ENCODE data around the gene ERAP2. TPM values are rescaled to one million over a fixed set of nuclear protein-coding genes. Genes with fewer than 3 reads are reported as not detected.

Gene ERAP2, protein sequence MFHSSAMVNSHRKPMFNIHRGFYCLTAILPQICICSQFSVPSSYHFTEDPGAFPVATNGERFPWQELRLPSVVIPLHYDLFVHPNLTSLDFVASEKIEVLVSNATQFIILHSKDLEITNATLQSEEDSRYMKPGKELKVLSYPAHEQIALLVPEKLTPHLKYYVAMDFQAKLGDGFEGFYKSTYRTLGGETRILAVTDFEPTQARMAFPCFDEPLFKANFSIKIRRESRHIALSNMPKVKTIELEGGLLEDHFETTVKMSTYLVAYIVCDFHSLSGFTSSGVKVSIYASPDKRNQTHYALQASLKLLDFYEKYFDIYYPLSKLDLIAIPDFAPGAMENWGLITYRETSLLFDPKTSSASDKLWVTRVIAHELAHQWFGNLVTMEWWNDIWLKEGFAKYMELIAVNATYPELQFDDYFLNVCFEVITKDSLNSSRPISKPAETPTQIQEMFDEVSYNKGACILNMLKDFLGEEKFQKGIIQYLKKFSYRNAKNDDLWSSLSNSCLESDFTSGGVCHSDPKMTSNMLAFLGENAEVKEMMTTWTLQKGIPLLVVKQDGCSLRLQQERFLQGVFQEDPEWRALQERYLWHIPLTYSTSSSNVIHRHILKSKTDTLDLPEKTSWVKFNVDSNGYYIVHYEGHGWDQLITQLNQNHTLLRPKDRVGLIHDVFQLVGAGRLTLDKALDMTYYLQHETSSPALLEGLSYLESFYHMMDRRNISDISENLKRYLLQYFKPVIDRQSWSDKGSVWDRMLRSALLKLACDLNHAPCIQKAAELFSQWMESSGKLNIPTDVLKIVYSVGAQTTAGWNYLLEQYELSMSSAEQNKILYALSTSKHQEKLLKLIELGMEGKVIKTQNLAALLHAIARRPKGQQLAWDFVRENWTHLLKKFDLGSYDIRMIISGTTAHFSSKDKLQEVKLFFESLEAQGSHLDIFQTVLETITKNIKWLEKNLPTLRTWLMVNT
- 1.2 to 1.3 TPM (median 1.2 TPM) in 5 replicates for total RNA-seq (2022; extraction: Qiagen RNA extraction)

DNA sequence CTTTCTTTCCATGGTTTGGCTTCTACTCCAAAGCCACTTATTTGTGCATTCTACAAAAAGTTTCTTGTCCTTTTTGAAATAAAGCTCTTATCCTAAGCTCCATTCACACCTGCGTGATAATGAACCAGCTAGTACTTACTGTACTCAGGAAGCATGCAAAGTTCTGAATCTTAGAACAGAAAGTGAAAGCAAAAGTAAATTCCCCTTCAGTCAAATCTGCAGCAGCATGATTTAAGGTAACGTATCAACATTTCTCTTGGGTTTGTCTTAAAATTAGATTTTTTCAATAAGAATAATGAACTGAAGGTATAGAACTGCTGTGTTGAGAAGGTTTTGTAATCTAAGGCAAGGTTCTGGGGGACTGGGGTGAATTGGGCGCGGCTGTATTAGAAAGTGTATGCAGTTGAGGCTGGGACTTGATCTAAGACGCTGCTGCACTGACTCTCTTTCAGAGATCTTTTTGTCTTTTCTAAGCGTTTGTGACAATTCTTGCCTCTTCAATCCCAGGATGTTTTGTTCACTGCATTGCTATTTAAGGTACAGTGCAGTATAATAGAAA, at the start of gene ERAP2:
ERAP2 (plus strand) TSS at position 209 of the 559 bp plus-strand sequence. CDS start 3,186 bp downstream, outside the sequence.

DNA sequence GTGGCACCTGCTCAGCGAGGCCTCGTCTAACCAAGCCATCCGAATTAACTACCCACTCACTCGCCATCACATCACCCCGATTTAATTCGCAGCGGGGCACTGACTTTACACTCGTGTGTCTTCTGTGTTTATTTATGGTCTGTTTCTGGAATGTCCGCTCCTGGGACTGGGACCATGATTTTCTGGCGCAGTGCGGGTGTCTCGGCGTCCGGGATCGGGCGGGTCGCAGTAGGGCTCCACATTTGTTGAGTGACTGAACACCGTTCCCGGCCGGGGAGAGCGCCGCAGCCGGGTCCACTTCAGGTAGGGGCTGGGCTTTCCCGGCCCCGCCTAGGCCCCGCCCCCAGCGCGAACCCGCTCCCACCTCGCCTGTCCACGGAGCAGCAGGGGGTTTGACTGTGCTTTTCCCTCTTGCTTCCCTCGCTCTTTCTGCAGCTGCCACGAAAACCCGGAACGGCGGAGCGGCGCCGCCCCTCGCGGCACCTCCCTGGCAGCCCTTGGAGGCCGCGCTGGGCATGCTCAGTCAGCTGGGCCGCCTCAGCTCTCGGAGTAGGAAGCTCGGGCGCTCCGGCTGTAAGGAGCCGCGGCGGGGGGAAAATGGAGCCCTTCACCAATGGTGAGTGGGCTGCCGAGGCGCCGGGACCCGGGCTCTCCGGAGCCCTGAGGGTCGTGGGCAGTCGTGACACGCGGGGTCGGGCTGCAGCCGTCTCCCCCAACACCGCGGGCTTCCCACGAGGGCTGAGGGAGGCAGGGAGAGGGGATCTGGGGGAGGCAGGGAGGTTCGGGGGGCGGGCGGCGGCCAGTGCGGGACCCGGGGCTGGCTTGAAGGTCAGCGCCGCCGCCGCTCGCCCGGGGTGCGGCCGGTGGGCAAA, 59.5 kb downstream of the ERAP2 start, which contains the start of gene LNPEP:
LNPEP (plus strand) TSS at position 522 of the 872 bp plus-strand sequence; CDS start at position 598, 76 bp downstream.

Other genes starting within 250 kb of the ERAP2 start
- 145 to 204 TPM (median 174 TPM) in 5 replicates for gene CAST, start 214.1 kb upstream of the ERAP2 start, total RNA-seq (2022; extraction: Qiagen RNA extraction)
- gene ERAP1, start 68.6 kb upstream of the ERAP2 start, total RNA-seq (2022; extraction: Qiagen RNA extraction), result 7.4 to 10.1 TPM (median 7.4 TPM) in 5 replicates
- gene LNPEP, start 59.6 kb downstream of the ERAP2 start, total RNA-seq (2022; extraction: Qiagen RNA extraction), result 5.5 to 8.3 TPM (median 7.5 TPM) in 5 replicates